GM23338 (cell line): Measurements from ENCODE around the gene PARVA.

ENCODE experiments used
- CREB1 ChIP-seq: fragments of 250-450 bp; sonication (Bioruptor Pico); IDR thresholded peaks from 2 replicates; pipeline ENCODE4 v1.5.0; 2020; ENCODE audit warnings: low read depth, mild to moderate bottlenecking, moderate library complexity
- EZH2 ChIP-seq: fragments of 200-600 bp; sonication (generic); IDR thresholded peaks from one replicate; pipeline ENCODE4 v1.8.0; 2017; ENCODE audit warnings: antibody characterized with exemption, mild to moderate bottlenecking, low read depth; ENCODE audit not compliant: unreplicated experiment
- EZH2phosphoT487 ChIP-seq: fragments of 200-600 bp; sonication (generic); IDR thresholded peaks from one replicate; pipeline ENCODE4 v1.8.1; 2018; ENCODE audit warnings: antibody characterized with exemption; ENCODE audit not compliant: unreplicated experiment
- POLR2AphosphoS5 ChIP-seq: IDR thresholded peaks from 2 replicates; pipeline ENCODE4 v1.6.1; 2016; ENCODE audit warnings: antibody characterized with exemption, low read depth
- STAT1 ChIP-seq: IDR thresholded peaks from one replicate; pipeline ENCODE4 v1.6.1; 2016; ENCODE audit warnings: antibody characterized with exemption; ENCODE audit not compliant: unreplicated experiment
- ZNF114 ChIP-seq: fragments of 250-450 bp; sonication (Bioruptor Pico); IDR thresholded peaks from 2 replicates; pipeline ENCODE4 v1.5.0; 2020; ENCODE audit warnings: mild to moderate bottlenecking, moderate library complexity
- ZNF331 ChIP-seq: fragments of 250-450 bp; sonication (Bioruptor Pico); IDR thresholded peaks from 2 replicates; pipeline ENCODE4 v1.5.0; 2020; ENCODE audit warnings: low read depth, mild to moderate bottlenecking, moderate library complexity
- TF ChIP-seq, protein P1 (sequence below), 2 experiments: fragments of 200-600 bp in 1 of 2; sonication (generic) in 1 of 2; conservative IDR thresholded peaks; 2 replicates each; pipeline versions ENCODE4 v1.5.1 to v1.6.1; 2016 to 2017; ENCODE audit warnings: antibody characterized with exemption in 2 of 2, low read depth in 2 of 2, mild to moderate bottlenecking in 2 of 2, moderate library complexity in 1 of 2
- TF ChIP-seq, protein P2 (sequence below): IDR thresholded peaks from one replicate; pipeline ENCODE4 v1.6.1; 2018; ENCODE audit warnings: antibody characterized with exemption; ENCODE audit not compliant: unreplicated experiment
- TF ChIP-seq, protein P3 (sequence below): IDR thresholded peaks from 2 replicates; pipeline ENCODE4 v1.6.1; 2016; ENCODE audit warnings: antibody characterized with exemption

DNA sequence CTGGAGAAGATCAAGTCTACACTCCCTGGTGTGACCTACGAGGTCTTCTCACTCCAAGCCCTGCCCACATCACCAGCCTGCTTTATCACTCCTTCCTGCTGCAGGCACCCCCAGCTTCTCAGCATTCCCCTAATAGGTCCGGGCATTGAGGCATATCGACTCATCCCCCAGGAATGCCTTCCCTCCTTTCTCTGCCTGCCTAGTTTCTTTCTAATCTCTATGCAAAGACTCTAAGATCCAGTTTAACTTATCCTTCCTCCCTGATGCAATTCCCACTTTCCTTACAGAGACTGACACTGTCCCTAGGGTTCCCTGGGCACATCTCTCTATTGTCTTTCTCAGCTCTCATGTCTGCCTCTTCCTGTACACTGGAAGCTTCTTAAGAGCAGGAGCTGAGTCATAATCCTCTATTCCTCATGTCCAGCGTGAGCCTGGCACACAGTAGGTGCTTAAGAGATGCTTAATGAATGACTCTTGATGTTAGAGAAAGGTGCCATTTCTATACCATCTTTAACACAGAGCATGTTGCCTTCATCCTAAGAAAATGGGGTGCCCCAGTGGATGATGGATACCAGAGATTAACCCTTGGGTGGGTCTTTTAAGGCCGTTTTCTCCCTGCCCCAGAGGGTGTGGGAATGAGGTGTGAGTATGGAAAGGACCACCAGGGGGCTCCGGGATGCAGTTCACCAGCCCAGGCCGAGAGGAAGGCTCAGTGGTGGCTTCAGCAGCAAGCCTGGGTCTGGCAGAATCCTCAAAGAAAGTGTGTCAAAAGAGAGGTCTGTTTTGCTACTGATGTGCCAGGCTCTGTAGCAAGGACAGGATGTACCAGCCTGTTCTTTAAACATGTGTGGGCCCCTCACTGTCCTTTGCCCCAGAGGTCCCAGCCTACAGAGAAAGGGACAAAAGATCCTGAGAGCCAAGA, 34.7 kb downstream of the PARVA start:
- TF ChIP-seq ZNF331 (CRISPR knock-in tag) (no peak), EZH2phosphoT487 (no peak), EZH2 (no peak), POLR2AphosphoS5 (no peak), CREB1 (CRISPR knock-in tag) (no peak), ZNF114 (no peak), STAT1 (no peak)
- TF ChIP-seq, protein P1, sequence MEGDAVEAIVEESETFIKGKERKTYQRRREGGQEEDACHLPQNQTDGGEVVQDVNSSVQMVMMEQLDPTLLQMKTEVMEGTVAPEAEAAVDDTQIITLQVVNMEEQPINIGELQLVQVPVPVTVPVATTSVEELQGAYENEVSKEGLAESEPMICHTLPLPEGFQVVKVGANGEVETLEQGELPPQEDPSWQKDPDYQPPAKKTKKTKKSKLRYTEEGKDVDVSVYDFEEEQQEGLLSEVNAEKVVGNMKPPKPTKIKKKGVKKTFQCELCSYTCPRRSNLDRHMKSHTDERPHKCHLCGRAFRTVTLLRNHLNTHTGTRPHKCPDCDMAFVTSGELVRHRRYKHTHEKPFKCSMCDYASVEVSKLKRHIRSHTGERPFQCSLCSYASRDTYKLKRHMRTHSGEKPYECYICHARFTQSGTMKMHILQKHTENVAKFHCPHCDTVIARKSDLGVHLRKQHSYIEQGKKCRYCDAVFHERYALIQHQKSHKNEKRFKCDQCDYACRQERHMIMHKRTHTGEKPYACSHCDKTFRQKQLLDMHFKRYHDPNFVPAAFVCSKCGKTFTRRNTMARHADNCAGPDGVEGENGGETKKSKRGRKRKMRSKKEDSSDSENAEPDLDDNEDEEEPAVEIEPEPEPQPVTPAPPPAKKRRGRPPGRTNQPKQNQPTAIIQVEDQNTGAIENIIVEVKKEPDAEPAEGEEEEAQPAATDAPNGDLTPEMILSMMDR (conservative IDR thresholded peaks at IDR 0.05; ENCODE audit: low read depth in 2 of 2), result peak; percentile 88 to 90
- TF ChIP-seq, protein P2, sequence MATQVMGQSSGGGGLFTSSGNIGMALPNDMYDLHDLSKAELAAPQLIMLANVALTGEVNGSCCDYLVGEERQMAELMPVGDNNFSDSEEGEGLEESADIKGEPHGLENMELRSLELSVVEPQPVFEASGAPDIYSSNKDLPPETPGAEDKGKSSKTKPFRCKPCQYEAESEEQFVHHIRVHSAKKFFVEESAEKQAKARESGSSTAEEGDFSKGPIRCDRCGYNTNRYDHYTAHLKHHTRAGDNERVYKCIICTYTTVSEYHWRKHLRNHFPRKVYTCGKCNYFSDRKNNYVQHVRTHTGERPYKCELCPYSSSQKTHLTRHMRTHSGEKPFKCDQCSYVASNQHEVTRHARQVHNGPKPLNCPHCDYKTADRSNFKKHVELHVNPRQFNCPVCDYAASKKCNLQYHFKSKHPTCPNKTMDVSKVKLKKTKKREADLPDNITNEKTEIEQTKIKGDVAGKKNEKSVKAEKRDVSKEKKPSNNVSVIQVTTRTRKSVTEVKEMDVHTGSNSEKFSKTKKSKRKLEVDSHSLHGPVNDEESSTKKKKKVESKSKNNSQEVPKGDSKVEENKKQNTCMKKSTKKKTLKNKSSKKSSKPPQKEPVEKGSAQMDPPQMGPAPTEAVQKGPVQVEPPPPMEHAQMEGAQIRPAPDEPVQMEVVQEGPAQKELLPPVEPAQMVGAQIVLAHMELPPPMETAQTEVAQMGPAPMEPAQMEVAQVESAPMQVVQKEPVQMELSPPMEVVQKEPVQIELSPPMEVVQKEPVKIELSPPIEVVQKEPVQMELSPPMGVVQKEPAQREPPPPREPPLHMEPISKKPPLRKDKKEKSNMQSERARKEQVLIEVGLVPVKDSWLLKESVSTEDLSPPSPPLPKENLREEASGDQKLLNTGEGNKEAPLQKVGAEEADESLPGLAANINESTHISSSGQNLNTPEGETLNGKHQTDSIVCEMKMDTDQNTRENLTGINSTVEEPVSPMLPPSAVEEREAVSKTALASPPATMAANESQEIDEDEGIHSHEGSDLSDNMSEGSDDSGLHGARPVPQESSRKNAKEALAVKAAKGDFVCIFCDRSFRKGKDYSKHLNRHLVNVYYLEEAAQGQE, result no peak
- TF ChIP-seq, protein P3, sequence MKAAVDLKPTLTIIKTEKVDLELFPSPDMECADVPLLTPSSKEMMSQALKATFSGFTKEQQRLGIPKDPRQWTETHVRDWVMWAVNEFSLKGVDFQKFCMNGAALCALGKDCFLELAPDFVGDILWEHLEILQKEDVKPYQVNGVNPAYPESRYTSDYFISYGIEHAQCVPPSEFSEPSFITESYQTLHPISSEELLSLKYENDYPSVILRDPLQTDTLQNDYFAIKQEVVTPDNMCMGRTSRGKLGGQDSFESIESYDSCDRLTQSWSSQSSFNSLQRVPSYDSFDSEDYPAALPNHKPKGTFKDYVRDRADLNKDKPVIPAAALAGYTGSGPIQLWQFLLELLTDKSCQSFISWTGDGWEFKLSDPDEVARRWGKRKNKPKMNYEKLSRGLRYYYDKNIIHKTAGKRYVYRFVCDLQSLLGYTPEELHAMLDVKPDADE, result no peak
